HG03108 (cell line): ENCODE data around the gene CRYBA2.

ENCODE experiments used
- ATAC-seq: cut with Tn5 transposase; IDR thresholded peaks from one replicate; pipeline ENCODE4 v1.9.1; 2021; ENCODE audit warnings: moderate library complexity; ENCODE audit not compliant: unreplicated experiment

The CRYBA2 gene

GRCh38 chr2:218983263-218983933 lies 9.8 kb downstream of the CRYBA2 start:
- no peak for ATAC-seq

DNA sequence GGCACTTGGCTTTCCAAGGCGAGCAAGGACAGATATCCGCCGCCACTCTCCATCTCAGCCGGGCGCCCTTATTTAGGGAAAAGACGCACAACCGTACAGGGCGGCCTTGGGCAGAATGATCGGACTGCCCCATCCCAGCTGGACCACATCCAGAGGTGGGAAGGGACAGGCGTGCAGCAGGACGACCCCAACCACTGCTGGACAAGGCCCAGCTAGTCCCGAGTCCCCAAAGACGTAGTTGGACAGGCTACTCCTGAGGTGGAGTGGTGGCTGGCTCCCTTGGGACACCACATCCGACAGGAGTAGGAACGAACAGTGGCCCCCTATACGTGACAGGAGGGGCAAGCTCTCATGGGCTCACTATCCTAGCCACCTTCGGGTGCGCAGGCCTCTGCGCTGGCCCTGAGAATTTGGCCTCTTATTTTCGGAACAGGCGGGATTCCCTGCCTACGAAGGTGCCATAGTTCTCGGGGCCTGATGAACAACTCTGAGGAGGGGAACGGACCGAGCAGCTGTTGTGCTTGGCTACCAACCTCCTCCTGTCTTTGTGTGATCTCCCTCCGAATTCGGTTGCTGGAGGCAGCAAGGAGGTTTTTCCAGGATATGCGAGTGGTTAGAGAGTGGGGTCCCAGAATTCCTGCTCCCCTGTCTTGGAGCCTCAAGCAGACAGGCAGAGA lies 10.5 kb downstream of the CRYBA2 start:
- ATAC-seq = no peak

DNA sequence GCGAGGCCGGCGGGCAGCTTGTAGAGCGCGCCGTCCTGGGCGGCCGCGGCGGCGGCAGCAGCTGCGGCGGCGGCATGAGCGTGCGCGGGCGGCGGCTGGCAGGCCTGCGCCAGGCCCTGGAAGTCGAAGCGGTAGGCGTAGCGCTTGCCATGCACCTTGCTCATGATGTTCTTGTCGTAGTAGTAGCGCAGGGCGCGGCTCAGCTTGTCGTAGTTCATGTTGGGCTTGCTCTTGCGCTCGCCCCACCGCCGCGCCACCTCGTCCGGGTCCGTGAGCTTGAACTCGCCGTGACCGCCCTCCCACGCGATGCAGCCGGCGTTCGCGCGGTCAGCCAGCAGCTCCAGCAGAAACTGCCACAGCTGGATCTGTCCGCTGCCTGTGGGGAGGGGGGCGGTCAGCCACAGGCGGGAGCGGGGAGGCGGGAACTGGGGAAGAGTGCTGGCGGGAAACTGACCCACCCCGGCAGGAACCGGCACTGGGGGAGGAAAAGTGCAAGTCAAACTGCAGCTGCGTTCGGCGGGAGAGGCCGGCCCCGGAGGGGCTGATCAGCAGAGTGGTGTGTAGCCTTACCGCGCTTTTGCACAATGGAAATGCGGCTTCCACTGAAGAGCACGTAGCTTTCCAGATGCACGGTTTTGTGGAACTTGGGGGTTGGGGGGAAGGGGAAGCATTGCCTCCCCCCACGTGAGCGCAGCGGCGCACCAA lies 11.2 kb downstream of the CRYBA2 start:
- ATAC-seq = no peak

DNA sequence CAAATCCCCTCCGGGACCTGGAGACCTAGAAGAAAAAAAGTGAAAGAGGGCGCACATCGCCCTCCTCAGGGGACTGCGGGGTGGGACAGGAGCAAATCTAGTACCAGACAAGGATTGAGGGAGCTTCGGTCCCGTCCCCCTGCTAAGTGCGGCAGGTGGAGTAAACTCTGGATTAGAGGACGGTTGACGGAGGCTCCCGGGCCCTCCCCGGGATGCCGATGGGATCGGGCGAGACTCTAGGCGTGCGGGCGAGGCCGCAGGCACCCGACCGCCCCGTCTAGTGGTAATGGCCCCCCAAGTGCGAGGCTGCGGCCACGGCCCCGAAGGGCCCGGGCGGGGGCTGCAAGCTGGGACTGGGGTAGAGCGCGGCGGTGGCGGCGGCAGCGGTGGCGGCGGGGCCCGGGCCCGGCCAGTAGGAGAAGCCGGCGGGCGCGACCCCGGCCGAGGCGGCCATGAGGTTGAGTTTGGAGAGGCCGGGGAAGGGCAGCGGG lies 11.8 kb downstream of the CRYBA2 start:
- ATAC-seq = no peak

GRCh38 chr2:218980735-218981389 lies 12.4 kb downstream of the CRYBA2 start:
- no peak for ATAC-seq

DNA sequence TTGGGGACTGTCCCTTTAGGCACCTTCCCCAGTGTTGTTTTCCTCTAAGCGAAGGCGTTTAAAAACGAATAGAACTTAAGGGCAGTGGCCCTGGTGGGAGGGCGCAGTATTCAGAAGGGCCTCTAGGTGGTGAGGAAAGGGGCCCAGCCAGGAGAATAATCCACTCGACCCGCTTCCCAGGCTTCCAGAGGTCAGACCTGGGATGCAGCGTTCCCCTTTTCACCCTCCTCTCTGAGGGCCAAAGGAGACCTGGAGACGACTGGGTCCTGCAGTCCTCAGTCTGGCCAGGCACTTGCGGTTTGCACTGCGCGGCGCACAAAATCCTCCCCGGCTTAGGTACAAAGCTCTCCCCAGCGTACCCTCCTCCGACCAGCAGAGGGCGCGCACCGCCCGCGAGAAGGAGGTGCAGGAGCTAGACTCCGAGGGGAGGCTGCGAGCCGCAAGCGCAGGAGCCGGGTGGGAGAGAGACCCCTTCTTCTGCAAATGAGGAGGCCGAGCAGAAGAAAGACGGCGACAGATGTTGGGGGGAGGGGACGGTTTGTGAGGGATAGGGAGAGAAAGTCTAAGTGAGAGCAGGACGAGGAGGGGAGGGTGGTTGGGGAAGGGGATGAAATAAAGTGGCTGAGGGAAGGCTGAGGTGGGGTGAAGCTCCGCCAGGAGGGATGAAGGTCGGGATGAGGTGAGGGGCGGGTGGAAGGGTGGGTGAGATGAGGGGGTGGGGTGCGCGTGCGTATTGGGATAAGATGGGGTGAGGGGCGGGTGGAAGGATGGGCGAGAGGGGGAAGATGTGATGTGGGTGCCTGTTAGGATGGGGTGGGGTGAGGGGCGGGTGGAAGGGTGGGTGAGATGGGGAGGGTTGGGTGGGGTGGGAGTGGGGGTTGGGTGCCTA lies 13.1 kb downstream of the CRYBA2 start:
- peak; percentile 84 for ATAC-seq

DNA sequence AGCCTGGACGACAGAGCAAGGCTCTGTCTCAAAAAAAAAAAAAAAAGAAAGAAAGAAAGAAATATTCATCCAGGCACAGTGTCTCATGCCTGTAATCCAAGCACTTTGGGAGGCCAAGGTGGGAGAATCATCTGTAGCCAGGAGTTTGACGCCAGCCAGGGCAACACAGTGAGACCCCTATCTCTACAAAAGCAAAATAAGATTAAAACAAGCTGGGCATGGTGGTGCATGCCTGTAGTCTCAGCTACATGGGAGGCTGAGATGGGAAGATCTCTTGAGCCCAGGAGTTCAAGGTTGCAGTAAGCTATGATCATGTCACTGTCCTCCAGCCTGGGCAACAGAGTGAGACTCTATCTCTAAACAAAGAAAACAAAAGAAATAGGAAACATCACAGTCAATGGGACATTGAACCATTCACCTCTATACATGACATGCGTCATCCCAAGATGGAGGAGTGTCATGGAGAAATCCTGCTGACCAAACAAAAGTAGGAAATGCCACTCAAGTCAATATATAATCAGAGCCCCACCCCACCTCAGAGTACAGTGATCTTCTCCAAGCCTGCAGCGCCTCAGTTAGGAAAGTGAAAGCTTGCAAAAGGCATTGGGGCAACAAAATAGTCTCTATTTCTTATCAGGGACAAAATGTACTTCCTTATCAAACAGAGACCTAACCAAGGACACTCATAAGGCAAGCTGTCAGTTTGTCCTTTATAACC lies 18.0 kb downstream of the CRYBA2 start:
- ATAC-seq = no peak

- ATAC-seq = no peak
Measured at GRCh38 chr2:218970894-218971293, 22.3 kb downstream of the CRYBA2 start.

GRCh38 chr2:218964041-218964771 lies 29.0 kb downstream of the CRYBA2 start:
- ATAC-seq = no peak

GRCh38 chr2:218963601-218964000 lies 29.6 kb downstream of the CRYBA2 start:
- no peak for ATAC-seq

GRCh38 chr2:218962859-218963492 lies 30.2 kb downstream of the CRYBA2 start:
- ATAC-seq = no peak

GRCh38 chr2:218961651-218962570 lies 31.3 kb downstream of the CRYBA2 start:
- no peak for ATAC-seq

DNA sequence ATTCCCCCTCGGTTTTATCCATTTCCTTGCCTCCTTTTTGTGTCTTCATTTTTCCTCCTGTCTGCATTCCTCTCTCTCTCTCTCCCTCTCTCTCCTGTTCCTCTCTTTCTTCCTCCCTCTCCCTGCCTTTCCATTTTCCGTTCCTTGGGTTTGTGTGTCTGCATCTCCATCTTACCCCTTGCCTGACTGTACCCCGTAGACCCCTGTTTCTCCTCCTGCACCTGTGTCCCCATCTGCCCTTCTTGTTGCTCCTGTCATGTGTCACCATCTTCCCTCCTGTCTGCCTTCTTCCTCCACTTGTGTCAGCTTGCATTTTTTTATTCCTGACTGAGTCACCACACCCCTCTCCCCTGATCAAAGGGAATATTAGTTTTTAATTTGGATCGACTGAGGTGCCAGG lies 32.0 kb downstream of the CRYBA2 start:
- no peak for ATAC-seq

DNA sequence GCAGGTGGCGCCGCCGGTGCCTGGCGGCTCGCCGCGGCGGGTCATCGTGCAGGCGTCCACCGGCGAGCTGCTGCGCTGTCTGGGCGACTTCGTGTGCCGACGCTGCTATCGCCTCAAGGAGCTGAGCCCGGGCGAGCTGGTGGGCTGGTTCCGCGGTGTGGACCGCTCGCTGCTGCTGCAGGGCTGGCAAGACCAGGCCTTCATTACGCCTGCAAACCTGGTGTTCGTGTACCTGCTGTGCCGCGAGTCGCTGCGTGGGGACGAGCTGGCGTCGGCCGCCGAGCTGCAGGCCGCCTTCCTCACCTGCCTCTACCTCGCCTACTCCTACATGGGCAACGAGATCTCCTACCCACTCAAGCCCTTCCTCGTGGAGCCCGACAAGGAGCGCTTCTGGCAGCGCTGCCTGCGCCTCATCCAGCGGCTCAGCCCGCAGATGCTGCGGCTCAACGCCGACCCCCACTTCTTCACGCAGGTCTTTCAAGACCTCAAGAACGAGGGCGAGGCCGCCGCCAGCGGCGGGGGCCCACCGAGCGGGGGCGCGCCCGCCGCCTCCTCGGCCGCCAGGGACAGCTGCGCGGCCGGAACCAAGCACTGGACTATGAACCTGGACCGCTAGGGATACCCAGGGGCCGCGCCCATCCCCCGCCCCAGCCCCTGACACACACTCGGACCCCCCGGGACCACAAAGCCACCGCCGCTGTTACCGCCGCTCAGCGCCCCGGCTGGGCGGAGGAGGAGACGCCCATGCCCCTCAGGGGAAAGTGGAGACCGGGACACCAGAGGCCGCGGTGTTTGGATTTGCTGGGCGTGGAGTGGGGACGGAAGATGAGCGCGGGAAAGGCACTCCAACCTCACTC lies 32.7 kb downstream of the CRYBA2 start:
- no peak for ATAC-seq

DNA sequence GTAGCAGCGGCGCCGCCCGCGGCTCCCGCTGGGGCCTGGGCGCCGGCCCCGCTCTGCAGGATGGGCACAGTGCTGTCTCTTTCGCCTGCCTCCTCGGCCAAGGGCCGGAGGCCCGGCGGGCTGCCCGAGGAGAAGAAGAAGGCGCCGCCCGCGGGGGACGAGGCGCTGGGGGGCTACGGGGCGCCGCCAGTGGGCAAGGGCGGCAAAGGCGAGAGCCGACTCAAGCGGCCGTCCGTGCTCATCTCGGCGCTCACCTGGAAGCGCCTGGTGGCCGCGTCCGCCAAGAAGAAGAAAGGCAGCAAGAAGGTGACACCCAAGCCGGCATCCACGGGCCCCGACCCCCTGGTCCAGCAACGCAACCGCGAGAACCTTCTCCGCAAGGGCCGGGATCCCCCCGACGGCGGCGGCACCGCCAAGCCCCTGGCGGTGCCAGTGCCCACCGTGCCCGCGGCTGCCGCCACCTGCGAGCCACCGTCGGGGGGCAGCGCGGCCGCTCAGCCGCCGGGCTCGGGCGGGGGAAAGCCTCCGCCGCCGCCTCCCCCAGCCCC lies 33.4 kb downstream of the CRYBA2 start:
- no peak for ATAC-seq

GRCh38 chr2:218959141-218959731 lies 34.0 kb downstream of the CRYBA2 start, which contains the start of gene CDK5R2:
TSS of gene CDK5R2 (plus strand) at chr2:218959666. CDS start at chr2:218959821, 155 bp downstream.
- peak; percentile 96 for ATAC-seq
